NCI-H226 (cell line): ENCODE measurements around the gene FAM120AOS.
"Not testable (repeated sequence)": the region's sequence is repeated elsewhere in the genome, so short reads cannot be mapped to it uniquely, and the experiment has no call there.

Experiments
- DNase-seq: peaks from one replicate; pipeline ENCODE4 v3.0.0-alpha.2; 2015

FAM120AOS gene

GRCh38 chr9:93466416-93467061 is 13.2 kb upstream of the FAM120AOS start:
- DNase-seq: no peak

GRCh38 chr9:93465855-93466254 is 12.5 kb upstream of the FAM120AOS start:
- no peak for DNase-seq

- DNase-seq: no peak
Observed at GRCh38 chr9:93464876-93465275, 11.5 kb upstream of the FAM120AOS start.

GRCh38 chr9:93464395-93464794 is 11.0 kb upstream of the FAM120AOS start:
- DNase-seq: no peak

- DNase-seq: no peak
Observed at GRCh38 chr9:93463638-93464248, 10.4 kb upstream of the FAM120AOS start.

- DNase-seq: no peak
Observed at GRCh38 chr9:93461821-93462220, 8.4 kb upstream of the FAM120AOS start.

- no peak for DNase-seq
Observed at GRCh38 chr9:93461414-93461743, 8.0 kb upstream of the FAM120AOS start.

- no peak for DNase-seq
Observed at GRCh38 chr9:93460689-93461413, 7.5 kb upstream of the FAM120AOS start.

- DNase-seq: no peak
Observed at GRCh38 chr9:93459432-93459847, 6.1 kb upstream of the FAM120AOS start.

- no peak for DNase-seq
Observed at GRCh38 chr9:93458712-93459111, 5.3 kb upstream of the FAM120AOS start.

- no peak for DNase-seq
Observed at GRCh38 chr9:93457006-93457405, 3.6 kb upstream of the FAM120AOS start.

- DNase-seq: no peak
Observed at GRCh38 chr9:93456504-93456903, 3.1 kb upstream of the FAM120AOS start.

- DNase-seq: no peak
Observed at GRCh38 chr9:93456022-93456421, 2.6 kb upstream of the FAM120AOS start.

GRCh38 chr9:93452710-93453046 is 703 bp downstream of the FAM120AOS start:
- no peak for DNase-seq

GRCh38 chr9:93451849-93452709 is 1.3 kb downstream of the FAM120AOS start:
- peak; percentile 18 for DNase-seq

GRCh38 chr9:93450945-93451815 is 2.2 kb downstream of the FAM120AOS start, which contains the start of gene FAM120A:
Gene FAM120A (plus strand): TSS chr9:93451685. CDS start chr9:93451916, 231 bp downstream.
- DNase-seq: peak; percentile 71

GRCh38 chr9:93447655-93448054 is 5.7 kb downstream of the FAM120AOS start:
- no peak for DNase-seq

GRCh38 chr9:93446073-93446472 is 7.3 kb downstream of the FAM120AOS start:
- DNase-seq: no peak

GRCh38 chr9:93440896-93441580 is 12.3 kb downstream of the FAM120AOS start:
- DNase-seq: no peak

GRCh38 chr9:93439301-93439700 is 14.1 kb downstream of the FAM120AOS start:
- not testable (repeated sequence) for DNase-seq

- DNase-seq: no peak
Observed at GRCh38 chr9:93437996-93438395, 15.4 kb downstream of the FAM120AOS start.
